Fibroblast of lung (primary cell): ENCODE measurements around the gene STRADB. TPM values are rescaled to one million over a fixed set of nuclear protein-coding genes. Genes with fewer than 3 reads are reported as not detected.

Experiments
- DNase-seq, 2 donors: peaks; one replicate each; pipeline versions ENCODE4 v3.0.0 to v3.0.0-alpha.2; 2010; ENCODE audit warnings: low read depth in 2 of 2
- H2AFZ ChIP-seq: 2 replicates; pipeline ENCODE4 v1.5.1; 2012; ENCODE audit warnings: low read length, control low read depth, inconsistent platforms
- H3K27ac ChIP-seq: 2 replicates; pipeline ENCODE4 v1.5.1; 2011; ENCODE audit warnings: low read length, control low read depth; ENCODE audit not compliant: insufficient read depth
- H3K27me3 ChIP-seq: 2 replicates; pipeline ENCODE4 v1.5.1; 2011; ENCODE audit warnings: mild to moderate bottlenecking, low read length; ENCODE audit not compliant: control insufficient read depth, insufficient read depth
- H3K36me3 ChIP-seq: 2 replicates; pipeline ENCODE4 v1.5.1; 2011; ENCODE audit warnings: low read length; ENCODE audit not compliant: control insufficient read depth, insufficient read depth
- H3K4me1 ChIP-seq: 2 replicates; pipeline ENCODE4 v1.5.1; 2011; ENCODE audit warnings: low read length; ENCODE audit not compliant: control insufficient read depth, insufficient read depth; ENCODE audit errors: extremely low read depth
- H3K4me2 ChIP-seq: 2 replicates; pipeline ENCODE4 v1.5.1; 2011; ENCODE audit warnings: low read length, control low read depth; ENCODE audit not compliant: insufficient read depth; ENCODE audit errors: extremely low read depth
- H3K4me3 ChIP-seq, 4 experiments: fragments of 200-600 bp in 1 of 4; sonication (generic) in 1 of 4; replicated peaks in 1 of 4; 2 replicates each; pipeline ENCODE4 v1.5.1; 2011 to 2016; ENCODE audit warnings: low read length in 4 of 4, low read depth in 3 of 4, mild to moderate bottlenecking in 3 of 4, control low read depth in 2 of 4, inconsistent platforms in 1 of 4, mixed read lengths in 1 of 4; ENCODE audit not compliant: insufficient read depth in 1 of 4; ENCODE audit errors: control extremely low read depth in 1 of 4
- H3K79me2 ChIP-seq: 2 replicates; pipeline ENCODE4 v1.5.1; 2012; ENCODE audit warnings: mild to moderate bottlenecking, low read length, inconsistent platforms; ENCODE audit not compliant: control insufficient read depth, insufficient read depth
- H3K9ac ChIP-seq: 2 replicates; pipeline ENCODE4 v1.5.1; 2011; ENCODE audit warnings: mild to moderate bottlenecking, low read length, control low read depth; ENCODE audit not compliant: insufficient read depth
- H3K9me3 ChIP-seq: 2 replicates; pipeline ENCODE4 v1.5.1; 2012; ENCODE audit warnings: low read depth, low read length; ENCODE audit not compliant: control insufficient read depth, insufficient read depth
- H4K20me1 ChIP-seq: 2 replicates; pipeline ENCODE4 v1.5.1; 2011; ENCODE audit warnings: low read length; ENCODE audit not compliant: control insufficient read depth, insufficient read depth; ENCODE audit errors: extremely low read depth
- EZH2 ChIP-seq: IDR thresholded peaks from 2 replicates; pipeline ENCODE4 v1.5.1; 2012; ENCODE audit warnings: low read length, control low read depth, mild to moderate bottlenecking; ENCODE audit errors: missing control alignments
- polyA minus RNA-seq: library from RNA; depleted of rRNA, polyadenylated mRNA; stranded (reverse); fragments of >200 nt; gene quantifications from 2 replicates; pipeline ENCODE4 v1.2.3, GENCODE V29; 2011; ENCODE audit warnings: low replicate concordance
- polyA plus RNA-seq, 2 donors: library from polyadenylated mRNA; depleted of rRNA in 1 of 2; stranded (reverse) in 1 of 2; unstranded in 1 of 2; fragments of >200 nt; gene quantifications; 2 replicates each; pipeline ENCODE4 v1.2.1, GENCODE V29; 2011 to 2012; ENCODE audit warnings: missing spikeins in 1 of 2
- total RNA-seq: library from RNA; depleted of rRNA; stranded (reverse); fragments of >200 nt; gene quantifications from 2 replicates; pipeline ENCODE4 v1.2.1, GENCODE V29; 2014
- TF ChIP-seq, protein P1 (sequence below), 2 donors: IDR thresholded peaks in 1 of 2; conservative IDR thresholded peaks in 1 of 2; 1 replicate in 1 of 2; 2 replicates in 1 of 2; pipeline ENCODE4 v1.5.1; 2011 to 2012; ENCODE audit warnings: low read length in 2 of 2, control low read depth in 1 of 2, inconsistent platforms in 1 of 2, low read depth in 1 of 2, mild to moderate bottlenecking in 1 of 2

The STRADB gene
- total RNA-seq (57.8 and 84.7 TPM in 2 replicates), polyA plus RNA-seq (24.4 and 27.4 TPM in 2 replicates), polyA minus RNA-seq (18.5 and 20.1 TPM in 2 replicates)
- polyA plus RNA-seq (2012): 30.7 and 33.7 TPM in 2 replicates

DNA sequence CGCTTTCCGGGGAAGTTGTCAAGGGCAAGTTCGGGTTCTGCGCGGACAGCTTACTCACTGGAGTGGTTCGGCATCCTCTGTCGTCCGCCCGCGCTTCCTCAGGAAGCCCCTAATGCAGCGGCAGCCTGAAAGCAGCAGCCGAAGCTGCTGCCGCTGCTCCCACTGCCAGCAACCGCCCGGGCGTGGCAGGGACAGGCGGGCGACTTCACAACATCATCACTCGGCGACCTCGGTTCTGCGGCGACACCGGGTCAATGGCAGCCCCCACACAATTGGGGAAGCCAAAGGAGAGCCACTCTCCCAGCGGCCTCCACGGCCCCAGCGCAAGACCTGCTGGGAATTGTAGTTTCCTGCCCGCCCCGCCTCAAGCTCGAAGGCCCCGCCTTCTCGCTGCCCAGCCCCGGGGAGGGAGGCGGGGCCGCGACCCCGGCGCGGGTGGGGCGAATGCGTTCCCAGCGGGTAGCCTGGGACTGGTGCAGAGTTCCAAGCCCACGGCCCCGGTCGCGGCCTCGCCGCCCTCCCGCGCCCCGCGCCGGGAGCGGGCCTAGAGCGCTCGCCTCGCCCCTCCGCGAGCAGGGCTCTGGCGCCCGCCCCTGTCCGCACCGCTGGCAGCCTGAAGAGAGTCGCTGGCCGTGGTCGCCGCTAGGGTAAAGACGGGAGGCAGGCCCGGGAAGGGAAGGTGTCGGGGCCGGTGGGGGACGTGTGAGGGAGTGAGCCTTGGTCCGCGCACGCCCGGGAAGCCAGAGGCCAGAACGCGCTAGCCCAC, at the start of gene STRADB, which contains the start of gene TRAK2:
STRADB (plus strand) TSS at position 449 of the 766 bp plus-strand sequence. CDS start 3,101 bp downstream, outside the sequence.
TRAK2 (minus strand) TSS at position 167 of the 766 bp plus-strand sequence. CDS start 30,951 bp downstream, outside the sequence.
- TF ChIP-seq, protein P1, sequence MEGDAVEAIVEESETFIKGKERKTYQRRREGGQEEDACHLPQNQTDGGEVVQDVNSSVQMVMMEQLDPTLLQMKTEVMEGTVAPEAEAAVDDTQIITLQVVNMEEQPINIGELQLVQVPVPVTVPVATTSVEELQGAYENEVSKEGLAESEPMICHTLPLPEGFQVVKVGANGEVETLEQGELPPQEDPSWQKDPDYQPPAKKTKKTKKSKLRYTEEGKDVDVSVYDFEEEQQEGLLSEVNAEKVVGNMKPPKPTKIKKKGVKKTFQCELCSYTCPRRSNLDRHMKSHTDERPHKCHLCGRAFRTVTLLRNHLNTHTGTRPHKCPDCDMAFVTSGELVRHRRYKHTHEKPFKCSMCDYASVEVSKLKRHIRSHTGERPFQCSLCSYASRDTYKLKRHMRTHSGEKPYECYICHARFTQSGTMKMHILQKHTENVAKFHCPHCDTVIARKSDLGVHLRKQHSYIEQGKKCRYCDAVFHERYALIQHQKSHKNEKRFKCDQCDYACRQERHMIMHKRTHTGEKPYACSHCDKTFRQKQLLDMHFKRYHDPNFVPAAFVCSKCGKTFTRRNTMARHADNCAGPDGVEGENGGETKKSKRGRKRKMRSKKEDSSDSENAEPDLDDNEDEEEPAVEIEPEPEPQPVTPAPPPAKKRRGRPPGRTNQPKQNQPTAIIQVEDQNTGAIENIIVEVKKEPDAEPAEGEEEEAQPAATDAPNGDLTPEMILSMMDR (conservative IDR thresholded peaks at IDR 0.05 in 1 of 2, IDR thresholded peaks at IDR 0.05 in 1 of 2; ENCODE audit: low read depth in 1 of 2, low read length in 2 of 2): peak in 1 of 2 donors; percentile 9
- no peak for TF ChIP-seq EZH2
- DNase-seq: peak; percentile 93 to 95
- Histone ChIP-seq H3K4me2 (peak within 1 kb of the TSS; percentile 87), H3K79me2 (peaks cover 44% of the 10 kb centered on the region), H3K9ac (peak within 1 kb of the TSS; percentile 81), H3K27ac (peak within 1 kb of the TSS; percentile 78), H3K36me3 (no peaks in the 10 kb centered on the region), H3K4me3 (peak within 1 kb of the TSS; percentile 82 to 97 (median 90)), H3K4me1 (no peaks in the 10 kb centered on the region), H2AFZ (peak within 1 kb of the TSS; percentile 93), H3K27me3 (no peaks in the 10 kb centered on the region), H3K9me3 (no peaks in the 10 kb centered on the region), H4K20me1 (no peaks in the 10 kb centered on the region)

DNA sequence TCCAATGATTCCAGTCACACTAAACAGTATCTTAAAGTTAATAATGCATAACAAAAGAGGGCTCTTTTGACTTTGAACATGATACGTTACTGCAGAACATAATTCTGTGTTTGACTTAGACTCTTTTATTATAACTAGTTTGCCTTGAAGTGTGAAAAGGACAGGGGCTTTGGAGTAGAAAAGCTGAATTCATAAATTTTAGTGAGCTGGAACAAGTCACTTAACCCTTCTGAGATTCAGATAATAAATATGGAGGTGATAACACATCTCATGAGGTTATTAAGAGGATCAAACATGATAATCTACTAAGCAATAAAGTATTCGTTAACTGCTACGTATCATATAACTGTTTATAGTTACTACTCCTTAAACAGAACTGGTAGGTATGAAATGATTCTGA, 49.7 kb upstream of the STRADB start:
- no peak overlapping the region for H3K4me2 ChIP-seq
- H2AFZ ChIP-seq: no peak overlapping the region
- no peaks in the 10 kb centered on the region for H3K27me3 ChIP-seq
- peaks cover 4% of the 10 kb centered on the region for H3K4me1 ChIP-seq
- no peak for DNase-seq
- no peak overlapping the region for H3K4me3 ChIP-seq
- peaks cover 8% of the 10 kb centered on the region for H3K79me2 ChIP-seq
- H3K9me3 ChIP-seq: no peaks in the 10 kb centered on the region
- no peaks in the 10 kb centered on the region for H4K20me1 ChIP-seq
- H3K27ac ChIP-seq: no peak overlapping the region
- peaks cover 2% of the 10 kb centered on the region for H3K36me3 ChIP-seq
- no peak overlapping the region for H3K9ac ChIP-seq
- TF ChIP-seq EZH2: no peak
- TF ChIP-seq, protein P1 (conservative IDR thresholded peaks at IDR 0.05 in 1 of 2, IDR thresholded peaks at IDR 0.05 in 1 of 2; ENCODE audit: low read depth in 1 of 2, low read length in 2 of 2): no peak
